Kidney epithelial cell (primary cell): ENCODE data around the gene GNL1. TPM values are rescaled to one million over a fixed set of nuclear protein-coding genes. Genes with fewer than 3 reads are reported as not detected.

Source experiments
- DNase-seq: peaks from one replicate; pipeline ENCODE4 v3.0.0-alpha.2; 2010; ENCODE audit warnings: low read depth
- H3K27me3 ChIP-seq: 2 replicates; pipeline ENCODE4 v1.6.0; 2011; ENCODE audit warnings: low read length; ENCODE audit not compliant: control insufficient read depth, insufficient read depth
- H3K36me3 ChIP-seq: 2 replicates; pipeline ENCODE4 v1.5.1; 2011; ENCODE audit warnings: low read length; ENCODE audit not compliant: control insufficient read depth, insufficient read depth
- H3K4me3 ChIP-seq: 2 replicates; pipeline ENCODE4 v1.5.1; 2011; ENCODE audit warnings: low read depth, mild to moderate bottlenecking, control low read depth, low read length
- total RNA-seq: library from RNA; depleted of rRNA; stranded (reverse); fragments of >200 nt; gene quantifications from 2 replicates; pipeline ENCODE4 v1.2.3, GENCODE V29; 2015
- TF ChIP-seq, protein P1 (sequence below): IDR thresholded peaks from 2 replicates; pipeline ENCODE4 v1.5.1; 2011; ENCODE audit warnings: mild to moderate bottlenecking, moderate library complexity, low read length, control low read depth, inconsistent platforms; ENCODE audit not compliant: insufficient read depth, poor library complexity, severe bottlenecking

GNL1 gene
- total RNA-seq, 1 donor from 2014 or later = 31.1 TPM

DNA sequence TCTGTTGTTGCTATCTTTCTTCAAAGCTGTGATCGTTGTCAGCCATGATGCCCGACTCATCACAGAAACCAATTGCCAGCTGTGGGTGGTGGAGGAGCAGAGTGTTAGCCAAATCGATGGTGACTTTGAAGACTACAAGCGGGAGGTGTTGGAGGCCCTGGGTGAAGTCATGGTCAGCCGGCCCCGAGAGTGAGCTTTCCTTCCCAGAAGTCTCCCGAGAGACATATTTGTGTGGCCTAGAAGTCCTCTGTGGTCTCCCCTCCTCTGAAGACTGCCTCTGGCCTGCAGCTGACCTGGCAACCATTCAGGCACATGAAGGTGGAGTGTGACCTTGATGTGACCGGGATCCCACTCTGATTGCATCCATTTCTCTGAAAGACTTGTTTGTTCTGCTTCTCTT, 34.2 kb upstream of the GNL1 start:
- TF ChIP-seq, protein P1, sequence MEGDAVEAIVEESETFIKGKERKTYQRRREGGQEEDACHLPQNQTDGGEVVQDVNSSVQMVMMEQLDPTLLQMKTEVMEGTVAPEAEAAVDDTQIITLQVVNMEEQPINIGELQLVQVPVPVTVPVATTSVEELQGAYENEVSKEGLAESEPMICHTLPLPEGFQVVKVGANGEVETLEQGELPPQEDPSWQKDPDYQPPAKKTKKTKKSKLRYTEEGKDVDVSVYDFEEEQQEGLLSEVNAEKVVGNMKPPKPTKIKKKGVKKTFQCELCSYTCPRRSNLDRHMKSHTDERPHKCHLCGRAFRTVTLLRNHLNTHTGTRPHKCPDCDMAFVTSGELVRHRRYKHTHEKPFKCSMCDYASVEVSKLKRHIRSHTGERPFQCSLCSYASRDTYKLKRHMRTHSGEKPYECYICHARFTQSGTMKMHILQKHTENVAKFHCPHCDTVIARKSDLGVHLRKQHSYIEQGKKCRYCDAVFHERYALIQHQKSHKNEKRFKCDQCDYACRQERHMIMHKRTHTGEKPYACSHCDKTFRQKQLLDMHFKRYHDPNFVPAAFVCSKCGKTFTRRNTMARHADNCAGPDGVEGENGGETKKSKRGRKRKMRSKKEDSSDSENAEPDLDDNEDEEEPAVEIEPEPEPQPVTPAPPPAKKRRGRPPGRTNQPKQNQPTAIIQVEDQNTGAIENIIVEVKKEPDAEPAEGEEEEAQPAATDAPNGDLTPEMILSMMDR = no peak
- Histone ChIP-seq H3K4me3 (no peak overlapping the region), H3K36me3 (peaks cover 1% of the 10 kb centered on the region), H3K27me3 (no peaks in the 10 kb centered on the region)
- no peak for DNase-seq

DNA sequence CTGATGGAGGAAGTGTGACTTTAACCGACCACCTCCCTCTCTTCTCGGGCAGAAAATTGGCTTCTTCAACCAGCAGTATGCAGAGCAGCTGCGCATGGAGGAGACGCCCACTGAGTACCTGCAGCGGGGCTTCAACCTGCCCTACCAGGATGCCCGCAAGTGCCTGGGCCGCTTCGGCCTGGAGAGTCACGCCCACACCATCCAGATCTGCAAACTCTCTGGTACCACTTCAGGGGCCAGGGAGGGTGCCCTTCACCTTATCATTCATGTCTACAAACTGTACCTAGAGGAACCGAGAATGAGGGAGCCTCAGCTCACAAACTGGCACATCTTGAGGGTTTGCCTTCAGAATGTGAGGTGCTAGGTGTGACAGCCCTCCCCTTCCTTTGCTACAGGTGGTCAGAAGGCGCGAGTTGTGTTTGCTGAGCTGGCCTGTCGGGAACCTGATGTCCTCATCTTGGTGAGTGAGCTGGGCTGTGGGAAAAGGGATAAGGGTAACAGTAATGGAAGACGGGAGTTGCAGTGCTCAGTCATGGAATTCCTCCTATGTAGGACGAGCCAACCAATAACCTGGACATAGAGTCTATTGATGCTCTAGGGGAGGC, 33.6 kb upstream of the GNL1 start:
- Histone ChIP-seq H3K27me3 (no peaks in the 10 kb centered on the region), H3K4me3 (no peak overlapping the region), H3K36me3 (peaks cover 3% of the 10 kb centered on the region)
- no peak for DNase-seq
- TF ChIP-seq, protein P1 = no peak

GRCh38 chr6:30583921-30584320, 27.6 kb upstream of the GNL1 start:
- H3K36me3 ChIP-seq = peaks cover 4% of the 10 kb centered on the region

GRCh38 chr6:30578051-30578450, 21.8 kb upstream of the GNL1 start:
- no peak for DNase-seq
- H3K4me3 ChIP-seq = no peak overlapping the region
- no peaks in the 10 kb centered on the region for H3K27me3 ChIP-seq
- TF ChIP-seq, protein P1 = no peak
- peaks cover 3% of the 10 kb centered on the region for H3K36me3 ChIP-seq

More at GRCh38 chr6:30583921-30584320, 27.6 kb upstream of the GNL1 start:
- Histone ChIP-seq H3K27me3 (no peaks in the 10 kb centered on the region), H3K4me3 (no peak overlapping the region)
- no peak for DNase-seq
- TF ChIP-seq, protein P1 = no peak

DNA sequence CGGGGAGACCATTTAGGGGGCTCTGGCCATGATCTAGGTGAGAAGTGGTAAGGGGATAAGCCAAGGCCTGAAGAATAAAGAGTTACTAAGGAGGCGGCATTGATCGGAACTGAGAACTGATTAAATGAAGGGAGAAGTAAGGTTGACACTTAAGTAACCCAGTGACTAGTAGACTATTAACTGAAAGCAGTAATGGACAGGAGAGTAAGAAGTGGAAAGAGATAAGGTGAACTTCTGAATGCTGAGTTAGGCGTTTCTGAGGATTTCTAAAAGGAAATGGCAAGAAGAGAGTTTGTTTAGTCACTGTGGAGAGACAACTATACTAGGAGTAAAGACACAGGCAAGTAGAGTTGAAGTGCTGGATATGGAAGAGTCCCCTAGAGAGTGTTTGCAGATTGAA, 16.8 kb upstream of the GNL1 start:
- DNase-seq = no peak

More for the DNA sequence above, 16.8 kb upstream of the GNL1 start:
- TF ChIP-seq, protein P1 = no peak
- H3K4me3 ChIP-seq = no peak overlapping the region
- no peaks in the 10 kb centered on the region for H3K27me3 ChIP-seq
- H3K36me3 ChIP-seq = peaks cover 1% of the 10 kb centered on the region
